GM12892 (cell line): ENCODE data around the gene LAMP1.
"Not testable (repeated sequence)": the region's sequence is repeated elsewhere in the genome, so short reads cannot be mapped to it uniquely, and the experiment has no call there.

Experiments
- POLR2A ChIP-seq: IDR thresholded peaks from 2 replicates; pipeline ENCODE4 v1.6.1; 2011; ENCODE audit warnings: low read depth, low read length, control low read depth
- POLR2AphosphoS5 ChIP-seq: IDR thresholded peaks from 2 replicates; pipeline ENCODE4 v1.6.1; 2011; ENCODE audit warnings: low read depth, low read length, control low read depth
- TAF1 ChIP-seq: IDR thresholded peaks from 2 replicates; pipeline ENCODE4 v1.6.1; 2011; ENCODE audit warnings: low read depth, mild to moderate bottlenecking, control low read depth, low read length, borderline replicate concordance

GRCh38 chr13:113263016-113263415 lies 34.0 kb upstream of the LAMP1 start:
- not testable (repeated sequence) for TF ChIP-seq POLR2A, POLR2AphosphoS5, TAF1
